Measurements from ENCODE around the gene DNMT3B. TPM values are rescaled to one million over a fixed set of nuclear protein-coding genes. Genes with fewer than 3 reads are reported as not detected.

The DNMT3B gene
- total and polyA plus RNA-seq, 9 of the 15 experiments (the other 6 are each of a cell fraction or from before 2014, with no cell fraction given) = 9.3 to 74.8 (median 49.1) TPM

GRCh38 chr20:32845786-32846185 lies 83.6 kb downstream of the DNMT3B start:
- 0 out of 2 replicates have a peak, but pooled peaks cover 5% of the 10 kb centered on the region for H4K20me1 ChIP-seq (replicated peaks; ENCODE audit: control insufficient read depth, insufficient read depth, low read length)
- peaks cover 85% of the 10 kb centered on the region for H3K36me3 ChIP-seq (ENCODE audit: control insufficient read depth, insufficient read depth, low read length)
- 92% methylated on average over 2 of the region's 2 CpGs for WGBS (ENCODE audit: insufficient coverage, low coverage, missing lambda C conversion rate)
- ATAC-seq (no peak), DNase-seq (ENCODE audit: extremely low read depth in 1 of 4, low spot score in 3 of 4) (no peak), FAIRE-seq (no peak)
- no peak overlapping the region for H3K27ac ChIP-seq (ENCODE audit: extremely low read depth, low read depth, low read length)
- no peaks in the 10 kb centered on the region for H3K9me3 ChIP-seq (replicated peaks; ENCODE audit: control insufficient read depth, insufficient read depth, low read depth, low read length)
- intact Hi-C loops (cut with micrococcal nuclease) (no loop called here), in situ Hi-C loops (cut with MboI) (no loop called here)
- ChIA-PET POLR2A (interaction anchor here (0.9 to 4.0 kb wide), 2 partner anchors 10 to 14 kb away, joined by 3 to 23 read pairs; no protein-coding TSS in a partner anchor), CTCF (ENCODE audit: low intra/inter-chr PET ratio) (no interaction called here)
- TF ChIP-seq CHD4 (IDR thresholded peaks at IDR 0.05; ENCODE audit: insufficient read depth, insufficient replicate concordance, low read depth, low read length, poor library complexity, severe bottlenecking) (no peak), NCOA6 (IDR thresholded peaks at IDR 0.05) (no peak), DACH1 (IDR thresholded peaks at IDR 0.05; ENCODE audit: partially characterized antibody) (no peak), MCM2 (IDR thresholded peaks at IDR 0.05; ENCODE audit: low read depth) (no peak), MBD1 (CRISPR knock-in tag; IDR thresholded peaks at IDR 0.05) (no peak), ZNF408 (CRISPR knock-in tag; IDR thresholded peaks at IDR 0.05; ENCODE audit: low read depth) (no peak), RBM14 (IDR thresholded peaks at IDR 0.05; ENCODE audit: borderline replicate concordance, insufficient read depth, low read depth, low read length) (no peak), ETV5 (CRISPR knock-in tag; IDR thresholded peaks at IDR 0.05; ENCODE audit: low read depth) (no peak), YBX1 (IDR thresholded peaks at IDR 0.05) (no peak), PTTG1 (tag; IDR thresholded peaks at IDR 0.05; ENCODE audit: low read depth) (no peak), E2F6 (IDR thresholded peaks at IDR 0.05; ENCODE audit: borderline replicate concordance in 1 of 2, extremely low read depth in 1 of 2, insufficient read depth in 1 of 2, insufficient read length in 1 of 2, low read depth in 1 of 2, low read length in 1 of 2, poor library complexity in 1 of 2, severe bottlenecking in 1 of 2) (no peak), KHSRP (IDR thresholded peaks at IDR 0.05) (no peak), TOE1 (IDR thresholded peaks at IDR 0.05; ENCODE audit: borderline replicate concordance) (no peak), TOE1 (CRISPR knock-in tag; IDR thresholded peaks at IDR 0.05; ENCODE audit: borderline replicate concordance, low read depth) (no peak), TRIM28 (IDR thresholded peaks at IDR 0.05) (no peak)
- H3K9ac ChIP-seq (ENCODE audit: insufficient read depth in 1 of 2, low read depth in 2 of 2, low read length in 2 of 2) = no peak overlapping the region
- H3K27me3 ChIP-seq (ENCODE audit: control insufficient read depth in 2 of 2, insufficient read depth in 2 of 2, low read length in 2 of 2) = no peaks in the 10 kb centered on the region
- H3K4me1 ChIP-seq (replicated peaks in 1 of 2; ENCODE audit: control insufficient read depth in 2 of 2, insufficient read depth in 2 of 2, low read length in 2 of 2) = no peaks in the 10 kb centered on the region
- H2AFZ ChIP-seq (ENCODE audit: low read depth, low read length) = no peak overlapping the region
- BruUV-seq (replicated peaks) = no TSS peak
- no peak overlapping the region for H3K4me3 ChIP-seq
- H3K9me1 ChIP-seq (ENCODE audit: control insufficient read depth, insufficient read depth, low read length) = no peaks in the 10 kb centered on the region
- H3K4me2 ChIP-seq (ENCODE audit: insufficient read depth, low read length) = no peak overlapping the region
- H3K79me2 ChIP-seq (ENCODE audit: control insufficient read depth, insufficient read depth, low read length) = peaks cover 22% of the 10 kb centered on the region

Measured in K562 (cell line).